Central memory CD4-positive, alpha-beta T cell (primary cell): ENCODE results near the gene XRCC4.
"Not testable (repeated sequence)": the region's sequence is repeated elsewhere in the genome, so short reads cannot be mapped to it uniquely, and the experiment has no call there.

Experiments used
- DNase-seq: peaks from one replicate; pipeline ENCODE4 v3.0.0; 2022

The XRCC4 gene

GRCh38 chr5:83118471-83118870, 41.1 kb downstream of the XRCC4 start:
- no peak for DNase-seq

GRCh38 chr5:83118976-83119375, 41.6 kb downstream of the XRCC4 start:
- no peak for DNase-seq

GRCh38 chr5:83124593-83124992, 47.2 kb downstream of the XRCC4 start:
- no peak for DNase-seq

- no peak for DNase-seq
These were observed 48.2 kb downstream of the XRCC4 start for GRCh38 chr5:83125560-83125959.

- no peak for DNase-seq
These were observed 49.2 kb downstream of the XRCC4 start for GRCh38 chr5:83126501-83126900.

- no peak for DNase-seq
These were observed 56.5 kb downstream of the XRCC4 start for GRCh38 chr5:83133797-83134196.

- no peak for DNase-seq
These were observed 65.2 kb downstream of the XRCC4 start for GRCh38 chr5:83142526-83142925.

GRCh38 chr5:83145241-83145640, 67.9 kb downstream of the XRCC4 start:
- DNase-seq = no peak

- DNase-seq = no peak
These were observed 68.6 kb downstream of the XRCC4 start for GRCh38 chr5:83145882-83146331.

GRCh38 chr5:83146441-83146840, 69.1 kb downstream of the XRCC4 start:
- no peak for DNase-seq

- no peak for DNase-seq
These were observed 70.2 kb downstream of the XRCC4 start for GRCh38 chr5:83147593-83147992.

- DNase-seq = no peak
These were observed 71.0 kb downstream of the XRCC4 start for GRCh38 chr5:83148370-83148769.

- DNase-seq = no peak
These were observed 72.3 kb downstream of the XRCC4 start for GRCh38 chr5:83149671-83150070.

GRCh38 chr5:83151821-83152220, 74.5 kb downstream of the XRCC4 start:
- DNase-seq = no peak

GRCh38 chr5:83152996-83153395, 75.6 kb downstream of the XRCC4 start:
- DNase-seq = not testable (repeated sequence)

- DNase-seq = no peak
These were observed 78.7 kb downstream of the XRCC4 start for GRCh38 chr5:83156001-83156400.

- DNase-seq = no peak
These were observed 79.8 kb downstream of the XRCC4 start for GRCh38 chr5:83157163-83157562.

GRCh38 chr5:83162601-83163000, 85.3 kb downstream of the XRCC4 start:
- no peak for DNase-seq

- DNase-seq = no peak
These were observed 90.2 kb downstream of the XRCC4 start for GRCh38 chr5:83167538-83167937.

- no peak for DNase-seq
These were observed 92.4 kb downstream of the XRCC4 start for GRCh38 chr5:83169571-83170337.

GRCh38 chr5:83172011-83172410, 94.7 kb downstream of the XRCC4 start:
- no peak for DNase-seq

GRCh38 chr5:83172655-83173054, 95.3 kb downstream of the XRCC4 start:
- no peak for DNase-seq

- no peak for DNase-seq
These were observed 96.5 kb downstream of the XRCC4 start for GRCh38 chr5:83173826-83174225.

- DNase-seq = no peak
These were observed 100.5 kb downstream of the XRCC4 start for GRCh38 chr5:83177803-83178202.

- no peak for DNase-seq
These were observed 102.6 kb downstream of the XRCC4 start for GRCh38 chr5:83179966-83180365.
